H9 (cell line): ENCODE measurements around the gene MME. TPM values are rescaled to one million over a fixed set of nuclear protein-coding genes. Genes with fewer than 3 reads are reported as not detected.

Source experiments
- DNase-seq: peaks from one replicate; pipeline ENCODE4 v3.0.0-alpha.2; 2017
- H2AFZ ChIP-seq: one replicate; pipeline ENCODE4 v1.6.1; 2013; ENCODE audit warnings: mild to moderate bottlenecking, low read length, control low read depth, moderate library complexity
- H2AK5ac ChIP-seq: 2 replicates; pipeline ENCODE4 v1.6.1; 2013; ENCODE audit warnings: low read length, control low read depth, mixed read lengths; ENCODE audit not compliant: insufficient read length
- H2BK120ac ChIP-seq: one replicate; pipeline ENCODE4 v1.6.1; 2013; ENCODE audit warnings: low read depth, mild to moderate bottlenecking, low read length, control low read depth, inconsistent platforms; ENCODE audit not compliant: poor library complexity, severe bottlenecking
- H2BK12ac ChIP-seq: 2 replicates; pipeline ENCODE4 v1.6.1; 2013; ENCODE audit warnings: low read length, control low read depth, mixed read lengths, low read depth; ENCODE audit not compliant: insufficient read length
- H2BK15ac ChIP-seq: 2 replicates; pipeline ENCODE4 v1.6.1; 2013; ENCODE audit warnings: low read depth, low read length, control low read depth
- H2BK20ac ChIP-seq: one replicate; pipeline ENCODE4 v1.6.1; 2013; ENCODE audit warnings: low read depth, mild to moderate bottlenecking, low read length, control low read depth, inconsistent platforms; ENCODE audit not compliant: poor library complexity, severe bottlenecking
- H2BK5ac ChIP-seq: 2 replicates; pipeline ENCODE4 v1.6.1; 2013; ENCODE audit warnings: low read length, control low read depth, mixed read lengths; ENCODE audit not compliant: insufficient read length
- H3K14ac ChIP-seq: 2 replicates; pipeline ENCODE4 v1.6.1; 2013; ENCODE audit warnings: low read length, control low read depth; ENCODE audit not compliant: insufficient read depth
- H3K18ac ChIP-seq: 2 replicates; pipeline ENCODE4 v1.6.1; 2013; ENCODE audit warnings: low read depth, mild to moderate bottlenecking, mixed read lengths, low read length, control low read depth; ENCODE audit not compliant: insufficient read length
- H3K23ac ChIP-seq: 2 replicates; pipeline ENCODE4 v1.6.1; 2013; ENCODE audit warnings: low read length, control low read depth, mixed read lengths, low read depth; ENCODE audit not compliant: insufficient read length
- H3K23me2 ChIP-seq: 2 replicates; pipeline ENCODE4 v1.6.1; 2013; ENCODE audit warnings: low read depth, mild to moderate bottlenecking, mixed read lengths, low read length, control low read depth; ENCODE audit not compliant: insufficient read length, poor library complexity, severe bottlenecking
- H3K27ac ChIP-seq: 2 replicates; pipeline ENCODE4 v1.5.1; 2013; ENCODE audit warnings: low read length, control low read depth, mixed read lengths, low read depth; ENCODE audit not compliant: insufficient read length
- H3K27me3 ChIP-seq: 2 replicates; pipeline ENCODE4 v1.6.1; 2013; ENCODE audit warnings: low read length, control low read depth, inconsistent platforms; ENCODE audit not compliant: insufficient read depth
- H3K4ac ChIP-seq: 2 replicates; pipeline ENCODE4 v1.6.1; 2013; ENCODE audit warnings: low read depth, mild to moderate bottlenecking, control low read depth, inconsistent platforms, low read length, moderate library complexity
- H3K4me1 ChIP-seq: 2 replicates; pipeline ENCODE4 v1.6.1; 2013; ENCODE audit warnings: low read length, control low read depth, inconsistent platforms; ENCODE audit not compliant: insufficient read depth
- H3K4me2 ChIP-seq: 2 replicates; pipeline ENCODE4 v1.6.1; 2013; ENCODE audit warnings: low read length, control low read depth, mixed read lengths; ENCODE audit not compliant: insufficient read length, insufficient read depth
- H3K56ac ChIP-seq: 2 replicates; pipeline ENCODE4 v1.6.1; 2013; ENCODE audit warnings: low read depth, mild to moderate bottlenecking, mixed read lengths, low read length, control low read depth; ENCODE audit not compliant: insufficient read length
- H3K79me1 ChIP-seq: 2 replicates; pipeline ENCODE4 v1.6.1; 2013; ENCODE audit warnings: low read depth, mild to moderate bottlenecking, moderate library complexity, low read length, control low read depth, inconsistent platforms; ENCODE audit not compliant: insufficient read depth, poor library complexity, severe bottlenecking
- H3K79me2 ChIP-seq: 2 replicates; pipeline ENCODE4 v1.6.1; 2013; ENCODE audit warnings: low read length, control low read depth, inconsistent platforms; ENCODE audit not compliant: insufficient read depth
- H3K9ac ChIP-seq: 2 replicates; pipeline ENCODE4 v1.6.1; 2013; ENCODE audit warnings: low read length, control low read depth, mixed read lengths; ENCODE audit not compliant: insufficient read length; ENCODE audit errors: extremely low read depth
- H3K9me3 ChIP-seq: one replicate; pipeline ENCODE4 v1.6.1; 2013; ENCODE audit warnings: low read depth, low read length, inconsistent platforms; ENCODE audit not compliant: control insufficient read depth
- H3T11ph ChIP-seq: one replicate; pipeline ENCODE4 v1.6.1; 2013; ENCODE audit warnings: mild to moderate bottlenecking, low read length, control low read depth, inconsistent platforms
- H4K20me1 ChIP-seq: one replicate; pipeline ENCODE4 v1.6.1; 2013; ENCODE audit not compliant: control insufficient read depth, insufficient read length, insufficient read depth
- H4K5ac ChIP-seq: 2 replicates; pipeline ENCODE4 v1.6.1; 2013; ENCODE audit warnings: low read depth, mild to moderate bottlenecking, mixed read lengths, low read length, control low read depth; ENCODE audit not compliant: insufficient read length
- H4K8ac ChIP-seq: replicated peaks from 2 replicates; pipeline ENCODE4 v1.6.1; 2013; ENCODE audit warnings: low read length, control low read depth, mixed read lengths, low read depth; ENCODE audit not compliant: insufficient read length
- H4K91ac ChIP-seq: 2 replicates; pipeline ENCODE4 v1.6.1; 2013; ENCODE audit warnings: low read depth, mild to moderate bottlenecking, moderate library complexity, mixed read lengths, low read length, control low read depth; ENCODE audit not compliant: insufficient read length
- H3K27ac Mint-ChIP-seq, 3 experiments: 2 replicates in 2 of 3; 3 replicates in 1 of 3; pipeline ENCODE4 v1.8.0; 2020 to 2021; ENCODE audit warnings: mixed read lengths in 3 of 3, mild to moderate bottlenecking in 1 of 3, moderate library complexity in 1 of 3
- H3K27me3 Mint-ChIP-seq: 2 replicates; pipeline ENCODE4 v1.8.0; 2021; ENCODE audit warnings: low read depth, mild to moderate bottlenecking, moderate library complexity, mixed read lengths
- H3K36me3 Mint-ChIP-seq, 3 experiments: 2 replicates in 2 of 3; 3 replicates in 1 of 3; pipeline ENCODE4 v1.8.0; 2020 to 2021; ENCODE audit warnings: low read depth in 3 of 3, mixed read lengths in 3 of 3; ENCODE audit not compliant: insufficient read depth in 1 of 3
- H3K4me1 Mint-ChIP-seq, 2 experiments: 2 replicates each; pipeline ENCODE4 v1.8.0; 2020; ENCODE audit warnings: mixed read lengths in 2 of 2
- H3K4me3 Mint-ChIP-seq, 2 experiments: 2 replicates in 1 of 2; 3 replicates in 1 of 2; pipeline ENCODE4 v1.8.0; 2020 to 2021; ENCODE audit warnings: mild to moderate bottlenecking in 2 of 2, mixed read lengths in 2 of 2, moderate library complexity in 1 of 2
- H3K9me3 Mint-ChIP-seq, 2 experiments: 2 replicates in 1 of 2; 3 replicates in 1 of 2; pipeline ENCODE4 v1.8.0; 2020; ENCODE audit warnings: mild to moderate bottlenecking in 2 of 2, mixed read lengths in 2 of 2, moderate library complexity in 1 of 2
- WGBS: extraction: QIAGEN DNeasy Blood & Tissue Kit; methylation state at CpG from one replicate; pipeline ENCODE4 v1.1.7; 2013; ENCODE audit warnings: missing lambda C conversion rate, low lambda C conversion rate, mixed read lengths; ENCODE audit not compliant: insufficient read length; ENCODE audit errors: extremely low coverage; 5-methylcytosine and 5-hydroxymethylcytosine counted together
- long read RNA-seq: library from polyadenylated mRNA; unstranded; transcript quantifications from one replicate; pipeline ENCODE4 v2.0.0, GENCODE V29; 2020
- total RNA-seq: library from RNA; stranded (reverse); gene quantifications from 2 replicates; pipeline ENCODE4 v1.2.1, GENCODE V29; 2021
- TF ChIP-seq, protein P1 (sequence below): fragments of 200-600 bp; sonication (generic); conservative IDR thresholded peaks from 3 replicates; pipeline ENCODE4 v1.8.0; 2021; ENCODE audit warnings: antibody characterized with exemption, mild to moderate bottlenecking

Gene MME
- total RNA-seq = 14.6 and 16.4 TPM in 2 replicates
- long read RNA-seq, full-length matches to known transcripts = 8 of 16 reads
- long read RNA-seq, partial matches to known transcripts = 4 of 16 reads
- long read RNA-seq, other reads (novel, unspliced or antisense) = 4 of 16 reads

DNA sequence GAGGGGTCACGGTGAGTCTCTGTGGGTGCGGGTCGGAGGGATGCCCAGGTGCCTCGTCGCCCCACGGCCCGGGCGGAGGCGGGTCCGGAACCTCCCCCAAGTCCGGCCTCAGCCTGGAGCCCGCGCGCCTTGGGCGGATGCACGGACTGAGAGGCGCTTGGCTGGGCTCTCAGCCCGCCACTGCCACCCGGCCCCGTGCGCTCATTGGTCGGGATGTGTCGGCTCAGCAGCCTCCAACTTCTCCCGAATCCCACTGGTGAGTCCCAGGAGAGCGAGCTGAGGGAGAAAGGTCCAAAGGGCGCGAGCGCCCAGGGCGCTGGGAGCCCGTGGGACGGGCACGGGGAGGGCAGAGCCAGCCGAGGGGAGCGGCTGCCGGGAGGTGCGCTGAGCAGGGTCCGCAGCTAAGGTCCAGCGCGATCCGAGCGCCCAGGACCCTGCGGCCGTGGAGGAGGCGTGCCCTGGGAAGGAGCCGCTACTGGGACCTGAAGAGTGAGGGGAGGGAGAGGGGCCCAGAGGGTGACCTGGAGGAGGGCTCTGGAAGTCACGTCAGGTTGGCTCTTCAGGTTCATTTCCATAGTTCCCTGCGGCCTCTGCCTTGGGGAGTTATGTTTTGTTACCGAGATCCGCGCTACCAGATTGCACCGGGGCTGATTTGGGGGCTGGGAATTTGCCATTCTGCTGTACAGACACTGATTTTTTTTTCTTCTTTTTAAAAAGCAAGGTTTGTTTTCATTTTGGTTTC is at the start of gene MME:
MME (plus strand) TSS at position 574 of the 742 bp plus-strand sequence. CDS start 3,849 bp downstream, outside the sequence.
- peak; percentile 94 for DNase-seq
- Histone ChIP-seq H3T11ph (no peak within 1 kb of the TSS), H3K4me1 (no peaks in the 10 kb centered on the region; the same call in 1 of the 2 replicates), H4K91ac (no peak within 1 kb of the TSS), H3K4me2 (peak within 1 kb of the TSS; percentile 83), H3K79me2 (no peaks in the 10 kb centered on the region), H3K23ac (no peak within 1 kb of the TSS), H2BK15ac (no peak within 1 kb of the TSS; the same call in 1 of the 2 replicates), H2AFZ (peak within 1 kb of the TSS; percentile 87), H3K18ac (no peak within 1 kb of the TSS), H3K4ac (no peak within 1 kb of the TSS), H3K14ac (peak within 1 kb of the TSS; percentile 67; the same call in 1 of the 2 replicates), H3K79me1 (no peaks in the 10 kb centered on the region), H3K27me3 (no peaks in the 10 kb centered on the region), H3K56ac (no peak within 1 kb of the TSS), H2AK5ac (no peak within 1 kb of the TSS), H3K23me2 (peaks cover 18% of the 10 kb centered on the region), H4K8ac (no peak within 1 kb of the TSS), H4K5ac (no peak within 1 kb of the TSS), H2BK120ac (no peak within 1 kb of the TSS), H3K27ac (no peak within 1 kb of the TSS), H2BK5ac (no peak within 1 kb of the TSS), H3K9ac (peak within 1 kb of the TSS; percentile 77), H2BK12ac (no peak within 1 kb of the TSS), H2BK20ac (no peak within 1 kb of the TSS), H3K9me3 (no peaks in the 10 kb centered on the region), H4K20me1 (no peaks in the 10 kb centered on the region)
- Mint-ChIP-seq H3K27ac (peak within 1 kb of the TSS; percentile 40 to 90 (median 53); a peak in 3 of 7 replicates), H3K4me1 (peaks cover 28 to 31% of the 10 kb centered on the region in 2 experiments), H3K4me3 (peak within 1 kb of the TSS; percentile 75 to 86), H3K36me3 (peaks cover 0 to 9% (median 2%) of the 10 kb centered on the region in 3 experiments; a peak in 4 of 7 replicates), H3K9me3 (peaks cover 10% of the 10 kb centered on the region in 2 experiments; a peak in 3 of 5 replicates), H3K27me3 (peaks cover 18% of the 10 kb centered on the region)
- WGBS = no CpG with 5 or more reads among the region's 51 CpGs
- TF ChIP-seq, protein P1, sequence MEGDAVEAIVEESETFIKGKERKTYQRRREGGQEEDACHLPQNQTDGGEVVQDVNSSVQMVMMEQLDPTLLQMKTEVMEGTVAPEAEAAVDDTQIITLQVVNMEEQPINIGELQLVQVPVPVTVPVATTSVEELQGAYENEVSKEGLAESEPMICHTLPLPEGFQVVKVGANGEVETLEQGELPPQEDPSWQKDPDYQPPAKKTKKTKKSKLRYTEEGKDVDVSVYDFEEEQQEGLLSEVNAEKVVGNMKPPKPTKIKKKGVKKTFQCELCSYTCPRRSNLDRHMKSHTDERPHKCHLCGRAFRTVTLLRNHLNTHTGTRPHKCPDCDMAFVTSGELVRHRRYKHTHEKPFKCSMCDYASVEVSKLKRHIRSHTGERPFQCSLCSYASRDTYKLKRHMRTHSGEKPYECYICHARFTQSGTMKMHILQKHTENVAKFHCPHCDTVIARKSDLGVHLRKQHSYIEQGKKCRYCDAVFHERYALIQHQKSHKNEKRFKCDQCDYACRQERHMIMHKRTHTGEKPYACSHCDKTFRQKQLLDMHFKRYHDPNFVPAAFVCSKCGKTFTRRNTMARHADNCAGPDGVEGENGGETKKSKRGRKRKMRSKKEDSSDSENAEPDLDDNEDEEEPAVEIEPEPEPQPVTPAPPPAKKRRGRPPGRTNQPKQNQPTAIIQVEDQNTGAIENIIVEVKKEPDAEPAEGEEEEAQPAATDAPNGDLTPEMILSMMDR = no peak
